ENCODE results near the gene FOXP2.
"Not testable (repeated sequence)": the region's sequence is repeated elsewhere in the genome, so short reads cannot be mapped to it uniquely, and the experiment has no call there.

Gene FOXP2

GRCh38 chr7:114375907-114376306, 38.7 kb upstream of the FOXP2 start:
- Histone ChIP-seq H3K27ac (ENCODE audit: extremely low read depth, low read depth, low read length) (no peak overlapping the region), H3K4me3 (ENCODE audit: low read depth, low read length) (no peak overlapping the region), H3K9me3 (ENCODE audit: control insufficient read depth, insufficient read depth, low read depth, low read length) (no peaks in the 10 kb centered on the region), H3K36me3 (ENCODE audit: control insufficient read depth in 2 of 2, insufficient read depth in 1 of 2, low read length in 2 of 2) (no peaks in the 10 kb centered on the region), H3K4me1 (ENCODE audit: control insufficient read depth, insufficient read depth, low read length) (no peaks in the 10 kb centered on the region)
- ChIA-PET POLR2A (no interaction called here), CTCF (no interaction called here)
- TF ChIP-seq ZNF112 (tag by site-specific recombination; IDR thresholded peaks at IDR 0.05) (no peak), ZBTB44 (tag by site-specific recombination; IDR thresholded peaks at IDR 0.05) (no peak), ZNF132 (tag by site-specific recombination; IDR thresholded peaks at IDR 0.05; ENCODE audit: borderline replicate concordance) (no peak), ZNF394 (tag by site-specific recombination; IDR thresholded peaks at IDR 0.05; ENCODE audit: borderline replicate concordance) (no peak), ZNF184 (tag by site-specific recombination; IDR thresholded peaks at IDR 0.05) (no peak), PBX3 (CRISPR knock-in tag; IDR thresholded peaks at IDR 0.05) (no peak), ZBTB11 (tag by site-specific recombination; conservative IDR thresholded peaks at IDR 0.05; ENCODE audit: low read depth) (no peak), ZNF558 (tag by site-specific recombination; IDR thresholded peaks at IDR 0.05) (no peak), ZNF362 (tag by site-specific recombination; IDR thresholded peaks at IDR 0.05) (no peak), ZNF433 (tag by site-specific recombination; IDR thresholded peaks at IDR 0.05; ENCODE audit: low read depth) (no peak), OVOL3 (tag by site-specific recombination; IDR thresholded peaks at IDR 0.05) (no peak)

GRCh38 chr7:114383946-114384345, 30.7 kb upstream of the FOXP2 start:
- H3K36me3 ChIP-seq (ENCODE audit: control insufficient read depth in 2 of 2, insufficient read depth in 1 of 2, low read length in 2 of 2); H3K9me3 ChIP-seq (ENCODE audit: control insufficient read depth, insufficient read depth, low read depth, low read length); CTCF ChIA-PET; H3K4me3 ChIP-seq (ENCODE audit: low read depth, low read length); H3K27ac ChIP-seq (ENCODE audit: extremely low read depth, low read depth, low read length); H3K4me1 ChIP-seq (ENCODE audit: control insufficient read depth, insufficient read depth, low read length); POLR2A ChIA-PET: not testable (repeated sequence)

- H3K4me1 ChIP-seq (ENCODE audit: control insufficient read depth, insufficient read depth, low read length); H3K4me3 ChIP-seq (ENCODE audit: low read depth, low read length); H3K27ac ChIP-seq (ENCODE audit: extremely low read depth, low read depth, low read length); POLR2A ChIA-PET; H3K9me3 ChIP-seq (ENCODE audit: control insufficient read depth, insufficient read depth, low read depth, low read length); CTCF ChIA-PET; H3K36me3 ChIP-seq (ENCODE audit: control insufficient read depth in 2 of 2, insufficient read depth in 1 of 2, low read length in 2 of 2): not testable (repeated sequence)
These were observed 30.3 kb upstream of the FOXP2 start for GRCh38 chr7:114384346-114384745.

GRCh38 chr7:114388021-114388420, 26.6 kb upstream of the FOXP2 start:
- Histone ChIP-seq H3K9me3 (ENCODE audit: control insufficient read depth, insufficient read depth, low read depth, low read length) (no peaks in the 10 kb centered on the region), H3K4me3 (ENCODE audit: low read depth, low read length) (no peak overlapping the region), H3K27ac (ENCODE audit: extremely low read depth, low read depth, low read length) (no peak overlapping the region), H3K36me3 (ENCODE audit: control insufficient read depth in 2 of 2, insufficient read depth in 1 of 2, low read length in 2 of 2) (no peaks in the 10 kb centered on the region), H3K4me1 (ENCODE audit: control insufficient read depth, insufficient read depth, low read length) (no peaks in the 10 kb centered on the region)
- ChIA-PET CTCF (interaction anchor here (1.1 kb wide), 1 partner anchor 13 kb away, joined by 3 read pairs; no protein-coding TSS in a partner anchor), POLR2A (no interaction called here)
- TF ChIP-seq ZNF174 (tag by site-specific recombination; IDR thresholded peaks at IDR 0.05) (no peak), ZNF785 (tag by site-specific recombination; IDR thresholded peaks at IDR 0.05) (no peak), SP2 (tag by site-specific recombination; IDR thresholded peaks at IDR 0.05) (no peak), ZNF571 (tag by site-specific recombination; IDR thresholded peaks at IDR 0.05) (no peak), ZNF626 (tag by site-specific recombination; IDR thresholded peaks at IDR 0.05) (no peak), ZNF211 (tag by site-specific recombination; IDR thresholded peaks at IDR 0.05; ENCODE audit: low read depth) (no peak), ZNF747 (tag by site-specific recombination; IDR thresholded peaks at IDR 0.05) (no peak), TRIM28 (IDR thresholded peaks at IDR 0.05; ENCODE audit: borderline replicate concordance, low read length) (no peak), BCL11A (tag by site-specific recombination; IDR thresholded peaks at IDR 0.05; ENCODE audit: low read depth) (no peak), ZBTB44 (tag by site-specific recombination; IDR thresholded peaks at IDR 0.05) (no peak)

Data from HEK293 (cell line).